NCI-H748 (cell line): Measurements from ENCODE around the gene EI24.

Experiments
- DNase-seq: peaks from one replicate; lab custom pipeline; 2025; ENCODE audit not compliant: unreplicated experiment; lab: John Stamatoyannopoulos, UW

The EI24 gene

DNA sequence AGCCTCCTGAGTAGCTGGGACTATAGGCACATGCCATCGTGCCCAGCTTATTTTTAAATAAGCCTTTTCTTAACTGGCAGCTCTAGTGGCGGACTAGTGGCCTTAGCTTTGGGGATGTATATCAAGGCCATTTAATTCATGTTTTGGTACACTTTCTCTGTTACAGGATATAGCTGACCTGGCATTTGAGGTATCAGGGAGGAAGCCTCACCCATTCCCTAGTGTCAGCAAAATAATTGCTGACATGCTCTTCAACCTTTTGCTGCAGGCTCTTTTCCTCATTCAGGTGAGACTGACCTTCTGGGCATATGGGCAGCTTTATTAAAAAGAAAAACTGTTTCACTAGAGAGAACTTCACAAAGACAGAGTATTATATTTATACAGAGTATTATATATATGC lies 9.5 kb downstream of the EI24 start:
- DNase-seq, result no peak

- no peak for DNase-seq
Measured at GRCh38 chr11:125579811-125580210, 10.5 kb downstream of the EI24 start.

- no peak for DNase-seq
Measured at GRCh38 chr11:125583496-125583895, 14.2 kb downstream of the EI24 start.

DNA sequence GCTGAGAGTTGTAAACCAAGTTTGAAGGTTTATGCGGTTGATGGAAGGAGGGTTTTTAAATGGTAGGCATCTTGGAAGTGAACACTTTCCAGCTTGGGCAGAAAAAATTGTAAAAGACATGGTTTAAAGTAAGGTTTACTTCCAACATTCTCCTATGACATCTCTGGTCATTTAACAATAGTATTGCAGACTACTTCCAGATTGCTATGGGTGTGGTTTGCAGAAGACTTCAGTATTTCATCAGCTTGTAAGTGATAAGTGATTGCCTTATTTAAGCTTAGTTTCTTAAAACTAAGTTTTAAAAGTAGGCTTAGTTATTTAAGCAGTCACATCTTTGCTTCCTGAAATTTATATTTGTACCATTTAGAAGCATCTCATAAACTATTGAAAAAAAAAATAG lies 16.2 kb downstream of the EI24 start:
- no peak for DNase-seq

DNA sequence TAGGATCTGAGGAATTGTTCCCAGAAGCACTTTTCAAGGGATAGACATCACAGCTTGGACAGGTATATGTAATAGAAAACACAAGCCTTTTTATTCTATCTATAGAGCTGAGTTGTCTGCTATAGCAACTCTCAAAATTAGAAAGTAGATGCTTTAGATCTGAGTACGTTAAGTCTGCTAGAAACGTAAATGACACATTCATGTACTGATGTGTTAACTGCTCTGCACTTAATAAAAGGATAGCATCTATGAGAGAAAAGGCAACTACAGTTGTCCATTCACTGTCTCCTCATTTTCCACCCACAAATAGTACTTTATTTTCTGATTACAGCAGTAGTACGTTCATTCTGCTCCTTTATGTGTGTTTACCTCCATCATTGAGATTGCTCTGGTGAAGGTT lies 17.3 kb downstream of the EI24 start:
- no peak for DNase-seq

GRCh38 chr11:125587480-125587879 lies 18.2 kb downstream of the EI24 start:
- DNase-seq, result no peak

DNA sequence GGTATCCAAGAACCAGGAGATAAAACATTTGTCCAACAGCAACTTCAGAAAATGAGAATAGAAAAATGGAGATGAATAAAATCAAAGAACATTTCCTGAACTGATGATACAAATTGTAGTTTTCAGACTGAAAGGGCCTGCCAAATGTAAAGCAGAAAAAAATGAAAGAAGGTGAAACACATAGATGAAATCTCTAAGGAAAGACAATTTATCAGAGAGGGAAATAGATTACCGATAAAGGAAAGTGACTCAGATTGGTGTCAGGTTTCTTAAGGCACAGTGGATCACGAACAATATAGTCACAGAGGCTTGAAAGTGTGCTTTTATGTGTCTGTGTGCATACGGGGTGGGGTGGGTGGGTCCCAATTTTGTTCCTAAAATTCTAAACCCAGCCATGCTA lies 19.2 kb downstream of the EI24 start:
- no peak for DNase-seq

- peak; percentile 54 for DNase-seq
Measured at GRCh38 chr11:125591649-125592304, 22.5 kb downstream of the EI24 start.

DNA sequence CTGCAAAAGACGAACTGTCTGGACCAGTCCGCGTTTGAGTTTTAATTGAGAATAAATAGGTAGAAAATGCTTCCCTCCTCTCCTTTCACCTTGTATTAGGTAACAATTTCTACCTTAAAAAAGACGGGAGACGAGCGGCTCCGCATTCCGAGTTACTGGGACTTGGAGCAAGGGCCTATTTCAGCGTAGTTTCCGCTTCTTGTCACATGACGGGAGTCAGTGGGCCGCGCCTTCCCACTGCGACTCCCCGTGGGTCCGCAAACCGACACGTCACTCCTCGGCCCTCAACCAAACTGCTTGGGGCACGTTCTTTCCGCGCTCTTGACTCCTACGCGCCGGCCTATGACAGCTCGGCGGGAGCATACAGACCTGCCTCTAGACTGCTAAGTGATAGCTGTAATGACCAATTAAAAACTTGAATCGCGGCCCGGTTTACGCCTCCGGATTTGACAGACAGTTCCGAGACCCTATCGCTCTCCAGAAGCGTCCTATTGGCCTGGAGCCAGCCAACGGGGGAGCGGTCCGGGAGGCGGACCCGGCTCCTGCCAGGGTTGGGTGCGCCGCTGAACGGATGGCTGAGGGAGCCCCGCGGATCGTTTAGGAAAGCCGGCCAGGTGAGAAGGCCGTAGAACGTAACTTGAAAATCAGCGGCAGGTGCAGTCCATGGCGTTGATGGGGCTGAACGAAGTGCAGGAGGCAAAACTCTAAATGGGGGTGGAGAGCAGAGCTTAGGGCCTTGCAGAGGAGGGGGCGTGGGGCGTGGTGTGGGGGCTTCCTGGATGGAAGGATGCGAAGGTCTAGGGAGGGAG lies 23.2 kb downstream of the EI24 start, which contains the start of gene STT3A:
STT3A (plus strand) TSS at position 548 of the 809 bp plus-strand sequence. CDS start 3,064 bp downstream, outside the sequence.
- DNase-seq, result peak; percentile 99

DNA sequence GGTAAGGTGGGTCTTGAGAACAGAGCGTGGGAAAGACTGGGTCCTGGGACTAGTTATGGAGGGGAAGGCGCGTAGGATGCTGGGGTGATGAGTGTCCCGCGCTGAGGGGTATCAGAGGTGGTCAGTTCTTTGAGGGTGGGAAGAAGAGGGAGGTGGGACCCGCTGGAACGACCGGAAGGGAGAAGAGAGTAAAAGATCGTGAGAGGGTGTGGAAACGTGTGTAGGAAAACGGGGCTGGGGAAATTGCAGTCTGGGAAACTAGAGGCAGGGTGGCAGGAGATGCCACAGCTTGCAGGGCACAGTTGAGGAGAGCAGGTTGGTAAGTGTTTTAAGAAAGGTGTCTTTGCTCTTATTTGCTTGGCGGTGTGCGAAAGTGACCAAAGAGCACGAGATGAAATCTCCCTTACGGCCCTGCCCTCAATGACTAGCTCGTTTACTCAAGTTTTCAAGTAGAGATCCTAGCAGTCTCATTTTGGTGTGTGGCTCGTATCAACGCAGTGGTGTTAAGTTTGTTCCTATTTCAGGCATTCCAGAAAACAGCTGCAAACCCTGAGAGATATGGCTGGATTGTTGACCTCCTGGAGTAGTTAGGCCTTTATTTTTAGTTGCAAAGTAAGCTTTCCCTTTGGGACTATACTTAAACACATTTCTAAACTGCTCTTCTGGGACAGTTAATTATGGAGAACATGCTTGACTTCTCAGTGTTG lies 24.0 kb downstream of the EI24 start:
- DNase-seq, result no peak

- no peak for DNase-seq
Measured at GRCh38 chr11:125594958-125595357, 25.7 kb downstream of the EI24 start.

GRCh38 chr11:125600663-125601062 lies 31.4 kb downstream of the EI24 start:
- no peak for DNase-seq

DNA sequence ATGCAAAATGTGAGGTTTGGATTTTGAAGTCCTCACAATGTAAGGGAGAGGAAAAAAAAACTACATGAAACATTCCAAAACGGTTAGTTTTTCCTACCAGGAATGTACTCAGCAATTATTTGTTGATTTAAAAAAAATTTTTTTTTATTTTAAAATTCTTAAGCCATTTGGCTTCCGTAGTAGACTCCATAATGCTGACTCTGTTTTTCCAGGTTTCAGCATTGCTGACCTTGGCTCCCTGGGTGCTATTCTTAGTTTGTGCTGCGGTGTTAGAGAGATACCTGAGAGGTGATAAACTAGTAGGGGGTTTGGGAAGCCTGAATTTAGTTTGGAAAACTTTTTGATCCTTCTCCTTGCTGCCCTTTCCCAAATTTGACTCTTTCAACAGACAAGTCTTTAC lies 33.9 kb downstream of the EI24 start:
- DNase-seq, result no peak

DNA sequence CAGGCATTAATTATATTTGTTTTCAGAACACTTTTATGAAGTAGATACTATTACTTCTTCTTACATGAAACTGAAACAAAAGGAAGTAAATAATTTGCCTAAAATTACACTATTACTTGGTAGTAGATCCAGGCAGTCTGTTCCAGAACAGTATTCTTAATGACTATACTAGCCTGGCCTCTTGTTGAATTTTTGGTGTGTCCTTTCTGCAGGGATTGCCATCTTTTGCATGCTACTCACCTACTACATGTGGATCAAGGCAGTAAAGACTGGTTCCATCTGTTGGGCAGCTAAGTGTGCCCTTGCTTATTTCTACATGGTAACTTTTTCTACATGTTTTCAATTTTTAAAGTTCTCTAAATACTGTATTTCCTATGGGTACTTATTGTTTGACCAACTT lies 36.1 kb downstream of the EI24 start:
- DNase-seq, result no peak

- no peak for DNase-seq
Measured at GRCh38 chr11:125609545-125609944, 40.3 kb downstream of the EI24 start.

DNA sequence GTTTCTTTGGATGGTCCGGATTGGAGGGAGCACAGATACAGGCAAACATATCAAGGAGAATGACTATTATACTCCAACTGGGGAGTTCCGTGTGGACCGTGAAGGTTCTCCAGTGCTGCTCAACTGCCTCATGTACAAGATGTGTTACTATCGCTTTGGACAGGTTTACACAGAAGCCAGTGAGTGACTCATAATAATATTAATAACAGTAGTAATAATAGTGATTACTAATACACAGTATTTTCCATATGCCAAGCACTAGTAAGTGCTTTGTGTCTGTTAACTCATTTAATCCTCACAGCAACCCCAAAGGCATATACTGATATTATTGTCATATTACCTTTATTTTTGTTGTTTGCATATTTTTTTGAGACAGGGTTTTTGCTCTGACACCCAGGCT lies 49.1 kb downstream of the EI24 start:
- no peak for DNase-seq

DNA sequence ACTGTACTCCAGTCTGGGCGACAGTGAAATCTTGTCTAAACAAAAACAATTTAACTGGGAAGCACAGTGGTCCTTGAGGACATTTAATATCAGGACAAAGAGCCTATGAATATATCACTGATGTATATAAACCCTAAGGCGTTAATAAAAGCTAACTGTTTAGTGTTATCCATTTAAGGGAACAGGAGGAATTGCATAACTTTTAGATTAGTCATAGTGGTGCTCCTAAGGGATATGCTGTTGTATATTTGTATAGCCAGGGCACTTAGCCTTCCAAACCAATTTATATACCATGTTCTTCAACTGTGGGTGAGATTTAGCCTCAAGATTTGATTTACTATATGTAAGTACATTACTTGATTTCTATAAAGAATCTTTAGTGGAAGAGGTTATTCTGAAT lies 52.7 kb downstream of the EI24 start:
- DNase-seq, result no peak

- DNase-seq, result no peak
Measured at GRCh38 chr11:125623064-125623463, 53.8 kb downstream of the EI24 start.

DNA sequence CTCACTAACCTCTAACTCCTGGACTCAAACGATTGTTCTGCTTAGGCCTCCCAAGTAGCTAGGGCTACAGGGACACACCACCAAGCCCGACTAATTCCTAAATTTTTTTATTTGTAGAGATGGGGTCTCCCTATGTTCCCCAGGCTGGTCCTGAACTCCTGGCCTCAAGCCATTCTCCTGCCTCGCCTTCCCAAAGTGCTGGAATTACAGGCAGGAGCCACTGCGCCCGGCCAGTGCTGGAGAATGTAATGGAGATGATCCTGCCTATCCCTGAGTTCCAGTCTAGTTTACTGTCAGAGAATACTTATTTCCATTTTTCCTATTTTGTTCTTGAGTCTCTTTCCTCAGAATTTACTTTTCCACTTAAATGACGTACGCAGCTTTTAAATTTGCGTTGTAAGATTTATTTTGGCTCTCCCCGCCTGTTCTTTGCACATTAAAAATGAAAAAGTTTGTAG lies 55.5 kb downstream of the EI24 start, which contains the start of gene CHEK1:
CHEK1 (plus strand) TSS at position 408 of the 458 bp plus-strand sequence. CDS start 1,606 bp downstream, outside the sequence.
- DNase-seq, result no peak

DNA sequence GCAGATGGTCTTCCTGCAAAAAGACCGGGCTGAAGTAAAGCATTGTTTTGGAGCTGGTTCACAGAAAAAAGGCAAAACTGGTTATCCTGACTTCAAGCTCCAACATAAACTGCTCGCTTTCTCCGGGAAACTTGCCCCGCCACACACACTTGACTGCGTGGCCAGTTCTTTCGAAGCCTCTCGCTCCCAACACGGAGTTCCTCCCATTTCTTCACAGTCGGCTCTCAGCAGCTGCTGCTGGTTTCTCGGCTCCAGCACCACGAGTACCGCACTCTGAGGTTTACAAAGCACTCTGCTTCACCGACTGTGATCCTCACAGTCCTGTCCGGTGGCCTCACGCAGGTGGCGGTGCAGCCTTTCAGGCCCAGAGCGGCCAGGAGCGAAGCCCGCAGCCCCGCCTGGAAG lies 56.0 kb downstream of the EI24 start:
- no peak for DNase-seq

- peak; percentile 91 for DNase-seq
Measured at GRCh38 chr11:125625630-125626287, 56.5 kb downstream of the EI24 start.
